GM12892 (cell line): Measurements from ENCODE around the gene STK32B.

Experiments used
- POLR2A ChIP-seq: IDR thresholded peaks from 2 replicates; pipeline ENCODE4 v1.6.1; 2011; ENCODE audit warnings: low read depth, low read length, control low read depth
- POLR2AphosphoS5 ChIP-seq: IDR thresholded peaks from 2 replicates; pipeline ENCODE4 v1.6.1; 2011; ENCODE audit warnings: low read depth, low read length, control low read depth
- TAF1 ChIP-seq: IDR thresholded peaks from 2 replicates; pipeline ENCODE4 v1.6.1; 2011; ENCODE audit warnings: low read depth, mild to moderate bottlenecking, control low read depth, low read length, borderline replicate concordance

GRCh38 chr4:5458676-5459075, 407.4 kb downstream of the STK32B start:
- TF ChIP-seq POLR2AphosphoS5 (no peak), POLR2A (no peak), TAF1 (no peak)
